HG03060 (cell line): ENCODE data around the gene APBA1.
"Not testable (repeated sequence)": the region's sequence is repeated elsewhere in the genome, so short reads cannot be mapped to it uniquely, and the experiment has no call there.

Source experiments
- ATAC-seq: cut with Tn5 transposase; IDR thresholded peaks from one replicate; pipeline ENCODE4 v1.9.1; 2021; ENCODE audit warnings: low read depth, moderate number of reproducible peaks; ENCODE audit not compliant: unreplicated experiment

APBA1 gene

GRCh38 chr9:69454321-69454720 lies 217.8 kb downstream of the APBA1 start:
- ATAC-seq, result no peak

- ATAC-seq, result no peak
These were observed 218.4 kb downstream of the APBA1 start for GRCh38 chr9:69453746-69454145.

- ATAC-seq, result no peak
These were observed 219.9 kb downstream of the APBA1 start for GRCh38 chr9:69452110-69452782.

GRCh38 chr9:69446496-69446895 lies 225.7 kb downstream of the APBA1 start:
- no peak for ATAC-seq

GRCh38 chr9:69445251-69445650 lies 226.9 kb downstream of the APBA1 start:
- ATAC-seq, result no peak

GRCh38 chr9:69444791-69445190 lies 227.4 kb downstream of the APBA1 start:
- no peak for ATAC-seq

- ATAC-seq, result no peak
These were observed 228.2 kb downstream of the APBA1 start for GRCh38 chr9:69444021-69444420.

- ATAC-seq, result no peak
These were observed 229.0 kb downstream of the APBA1 start for GRCh38 chr9:69443178-69443577.

GRCh38 chr9:69442486-69442885 lies 229.7 kb downstream of the APBA1 start:
- no peak for ATAC-seq

- not testable (repeated sequence) for ATAC-seq
These were observed 231.8 kb downstream of the APBA1 start for GRCh38 chr9:69440254-69440955.

- ATAC-seq, result not testable (repeated sequence)
These were observed 232.5 kb downstream of the APBA1 start for GRCh38 chr9:69439654-69440053.

GRCh38 chr9:69433968-69434367 lies 238.2 kb downstream of the APBA1 start:
- ATAC-seq, result no peak

- no peak for ATAC-seq
These were observed 238.8 kb downstream of the APBA1 start for GRCh38 chr9:69433392-69433791.

- ATAC-seq, result no peak
These were observed 239.5 kb downstream of the APBA1 start for GRCh38 chr9:69432623-69433022.

- no peak for ATAC-seq
These were observed 240.4 kb downstream of the APBA1 start for GRCh38 chr9:69431777-69432176.

- no peak for ATAC-seq
These were observed 241.0 kb downstream of the APBA1 start for GRCh38 chr9:69431203-69431602.

- ATAC-seq, result no peak
These were observed 242.0 kb downstream of the APBA1 start for GRCh38 chr9:69430206-69430605.

GRCh38 chr9:69429281-69429680 lies 242.9 kb downstream of the APBA1 start:
- ATAC-seq, result no peak

- no peak for ATAC-seq
These were observed 244.0 kb downstream of the APBA1 start for GRCh38 chr9:69428017-69428785.

- no peak for ATAC-seq
These were observed 244.9 kb downstream of the APBA1 start for GRCh38 chr9:69427286-69427685.

- no peak for ATAC-seq
These were observed 246.9 kb downstream of the APBA1 start for GRCh38 chr9:69425136-69425801.
